Hindlimb muscle (tissue), 1 donor: ENCODE results near the gene SIGLEC1. TPM values are rescaled to one million over a fixed set of nuclear protein-coding genes. Genes with fewer than 3 reads are reported as not detected.

Source experiments
- DNase-seq: peaks from one replicate; pipeline ENCODE4 v3.0.0-alpha.2; 2013
- polyA plus RNA-seq: library from polyadenylated mRNA; unstranded; fragments of 120-200 nt; gene quantifications from one replicate; pipeline ENCODE4 v1.2.1, GENCODE V29; 2013; ENCODE audit not compliant: insufficient read length

SIGLEC1 gene
- polyA plus RNA-seq, 1 donor = 4.6 TPM

- no peak for DNase-seq
Measured at GRCh38 chr20:3698591-3699001, 13.8 kb downstream of the SIGLEC1 start.

DNA sequence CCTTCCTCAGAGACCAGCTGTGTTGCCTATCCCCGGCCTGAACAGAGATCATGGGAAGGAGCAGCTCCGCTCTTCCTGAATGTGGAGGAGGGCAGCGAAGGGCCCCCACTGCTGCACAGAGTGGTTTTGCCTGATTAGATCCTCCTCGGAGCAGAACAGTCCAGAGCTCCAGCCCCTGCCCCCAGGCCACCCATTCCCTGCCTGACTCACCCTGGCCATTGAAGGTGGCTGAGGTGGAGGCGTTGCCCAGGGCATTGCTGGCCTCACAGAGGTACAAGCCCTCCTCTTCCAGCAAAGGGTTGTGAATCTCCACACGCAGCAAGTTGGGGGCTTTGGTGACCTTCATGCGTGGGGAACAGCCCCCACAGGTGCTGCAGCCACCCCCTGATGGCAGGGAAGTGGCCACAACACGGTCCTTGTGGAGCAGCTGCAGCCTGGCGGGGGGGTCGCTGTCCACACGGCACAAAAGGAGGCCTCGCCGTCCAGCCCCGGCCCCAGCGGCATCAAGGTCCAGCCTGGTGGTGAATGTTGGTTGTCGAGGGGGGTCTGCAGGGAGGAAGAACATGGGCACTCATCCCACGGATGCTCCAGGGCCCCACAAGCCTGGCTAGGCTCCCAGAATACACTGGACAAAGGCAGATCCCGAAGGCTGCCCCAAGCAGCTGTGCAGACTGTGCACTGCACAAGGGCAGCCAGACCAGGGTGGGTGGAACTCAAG is 14.7 kb downstream of the SIGLEC1 start:
- no peak for DNase-seq

DNA sequence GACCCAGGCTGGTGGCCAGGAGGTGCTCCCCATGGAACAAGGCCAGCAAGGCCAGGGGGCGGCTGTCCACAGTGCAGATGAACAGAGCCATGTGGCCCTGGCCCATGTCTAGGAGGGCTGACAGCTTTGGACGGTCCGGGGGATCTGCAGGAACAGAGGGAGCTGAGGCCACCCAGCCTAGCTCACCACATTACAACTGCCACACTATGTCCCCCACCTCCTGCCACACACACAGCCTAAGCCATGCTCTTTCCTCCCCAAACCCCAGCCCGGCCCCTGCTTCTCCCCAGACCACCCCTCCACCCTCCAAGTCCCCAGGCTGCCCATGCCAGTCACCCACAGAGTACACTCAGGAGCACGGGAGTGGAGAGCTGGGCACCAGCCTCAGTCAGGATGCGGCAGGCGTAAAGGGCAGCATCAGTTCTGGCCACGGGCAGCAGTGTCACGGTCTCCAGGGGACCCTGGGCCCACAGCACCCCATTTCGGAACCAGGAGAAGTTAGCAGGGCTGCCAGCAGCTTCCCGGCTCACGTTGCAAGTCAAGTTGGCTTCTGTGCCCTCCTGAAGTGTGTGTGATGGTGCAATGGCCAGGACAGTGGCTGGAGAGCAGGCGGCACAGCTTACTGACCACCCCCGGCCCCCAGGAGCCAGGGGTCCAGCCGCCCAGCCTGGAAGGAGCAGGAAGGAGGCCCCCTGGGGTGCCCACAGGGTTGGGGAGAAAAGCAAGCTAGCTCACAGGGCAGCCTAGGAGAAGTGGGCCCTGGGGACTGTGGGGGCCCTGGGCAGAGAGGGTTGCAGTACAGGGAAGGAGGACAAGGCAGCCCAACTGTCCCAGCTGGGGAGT is 15.4 kb downstream of the SIGLEC1 start:
- DNase-seq = no peak

DNA sequence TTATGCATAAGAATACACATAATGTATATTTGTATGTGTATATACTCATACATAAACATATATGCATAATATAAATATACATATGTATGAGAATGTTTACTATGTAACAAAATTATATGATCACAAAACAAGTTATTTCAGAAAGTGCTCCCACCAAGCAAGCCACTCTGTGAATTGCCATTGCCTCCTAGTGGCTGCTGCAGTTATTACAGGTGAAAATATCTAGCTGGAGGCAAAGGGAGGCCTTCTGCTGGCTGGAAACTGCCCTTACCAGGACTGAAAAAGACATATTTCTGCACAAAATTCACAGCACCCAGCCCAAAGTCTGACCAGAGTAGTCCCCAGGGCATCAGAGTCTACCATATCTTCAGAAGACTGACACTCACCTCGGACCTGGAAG is 16.2 kb downstream of the SIGLEC1 start:
- DNase-seq = no peak

- DNase-seq = no peak
Measured at GRCh38 chr20:3694864-3695263, 17.5 kb downstream of the SIGLEC1 start.

GRCh38 chr20:3693376-3693775 is 19.0 kb downstream of the SIGLEC1 start:
- no peak for DNase-seq

GRCh38 chr20:3692706-3693294 is 19.6 kb downstream of the SIGLEC1 start:
- DNase-seq = no peak

DNA sequence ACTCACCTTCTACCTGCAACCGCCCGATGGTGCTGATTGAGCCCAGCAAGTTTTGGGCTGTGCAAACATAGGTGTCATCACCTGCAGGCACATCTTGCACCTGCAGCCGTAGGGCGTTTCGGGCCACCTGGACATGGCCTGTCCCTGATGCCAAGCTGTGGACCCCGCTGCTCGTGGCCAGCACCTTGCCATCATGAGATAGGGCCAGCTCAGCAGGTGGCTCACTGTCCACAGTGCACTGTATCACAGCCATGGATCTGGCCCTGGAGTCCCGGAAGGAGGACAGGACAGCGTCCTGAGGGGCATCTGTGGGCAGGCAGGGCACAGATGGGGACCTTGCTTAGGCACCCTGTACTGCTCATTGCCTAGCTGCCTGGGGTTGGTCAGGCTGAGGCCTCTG is 20.5 kb downstream of the SIGLEC1 start:
- no peak for DNase-seq

DNA sequence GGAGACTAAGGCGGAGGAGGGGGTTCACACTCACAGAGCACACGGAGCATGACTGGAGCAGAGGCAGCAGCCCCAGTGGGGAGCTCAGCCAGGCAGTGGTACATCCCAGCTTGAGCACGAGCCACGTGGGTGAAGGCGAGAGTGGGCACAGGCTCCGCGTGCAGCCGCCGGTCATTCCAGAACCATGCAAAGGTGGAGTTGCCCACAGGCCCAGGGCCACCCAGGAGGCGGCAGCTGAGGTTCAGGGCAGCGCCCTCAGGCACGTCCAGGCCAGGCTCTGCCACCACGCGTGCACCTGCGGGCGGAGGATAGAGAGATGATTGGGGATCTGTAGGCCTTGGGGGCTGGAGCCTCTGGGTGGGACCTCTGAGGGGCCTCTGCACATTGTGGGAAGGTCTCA is 21.1 kb downstream of the SIGLEC1 start:
- no peak for DNase-seq

DNA sequence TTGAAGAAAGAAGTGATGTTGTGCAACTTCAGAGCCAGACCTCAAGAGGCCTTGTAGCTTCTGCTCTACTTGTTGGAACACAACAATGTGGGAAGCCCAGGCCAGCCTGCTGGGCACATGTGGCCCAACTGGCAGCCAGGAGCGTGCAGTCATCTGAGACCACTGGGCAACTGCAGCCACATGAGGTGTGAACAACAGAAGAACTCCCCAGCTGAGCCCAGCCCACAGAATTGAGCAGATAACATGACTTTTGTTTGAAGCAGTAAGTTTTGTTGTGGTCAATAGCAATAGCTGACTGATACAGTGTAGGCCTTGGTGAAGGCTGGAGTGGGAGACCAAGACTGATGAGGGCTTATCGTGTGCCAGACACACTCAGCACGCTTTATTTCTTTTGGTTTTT is 22.0 kb downstream of the SIGLEC1 start:
- DNase-seq = no peak

- no peak for DNase-seq
Measured at GRCh38 chr20:3689978-3690377, 22.4 kb downstream of the SIGLEC1 start.

DNA sequence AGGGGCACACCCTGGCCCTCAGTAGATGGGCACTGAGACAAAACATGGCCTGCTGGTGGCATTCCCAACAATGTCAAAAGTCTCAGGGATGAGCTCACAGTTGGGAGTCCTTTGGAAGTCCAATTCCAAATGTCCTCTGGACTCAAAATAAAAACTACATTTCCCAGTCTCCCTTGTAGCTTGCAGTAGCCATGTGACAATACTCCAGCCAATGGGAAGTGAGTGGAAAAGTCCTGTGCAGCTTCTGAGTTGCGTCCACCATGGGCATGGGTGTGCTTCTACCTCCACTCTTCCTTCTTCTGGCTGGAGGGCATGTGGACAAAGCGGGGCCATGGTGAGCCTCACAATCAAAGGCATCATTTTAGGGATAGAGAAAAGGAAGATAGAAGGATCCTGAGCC is 24.7 kb downstream of the SIGLEC1 start:
- peak; percentile 59 for DNase-seq

DNA sequence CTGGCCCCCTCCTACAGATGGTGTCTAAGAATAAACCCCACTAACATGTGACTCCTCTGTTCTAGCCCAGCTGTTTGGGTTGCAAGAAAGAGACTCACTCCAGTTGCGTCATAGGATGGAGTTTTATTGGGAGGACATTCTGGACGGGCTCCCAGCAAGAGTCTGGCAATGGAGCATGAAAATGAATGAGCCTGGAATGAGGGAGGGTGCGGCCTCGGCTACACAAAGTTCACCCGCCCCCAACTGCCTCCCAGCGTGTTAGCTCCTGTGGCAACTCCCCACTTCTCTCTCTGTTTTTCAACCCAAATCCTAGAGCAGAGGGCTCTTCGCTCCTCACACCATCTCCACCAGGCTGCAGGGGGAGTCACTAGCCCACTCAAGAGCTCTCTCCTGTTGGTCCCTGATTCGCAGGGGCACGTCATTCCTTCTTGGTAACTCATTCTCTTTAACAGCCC is 25.5 kb downstream of the SIGLEC1 start:
- DNase-seq = peak; percentile 93

DNA sequence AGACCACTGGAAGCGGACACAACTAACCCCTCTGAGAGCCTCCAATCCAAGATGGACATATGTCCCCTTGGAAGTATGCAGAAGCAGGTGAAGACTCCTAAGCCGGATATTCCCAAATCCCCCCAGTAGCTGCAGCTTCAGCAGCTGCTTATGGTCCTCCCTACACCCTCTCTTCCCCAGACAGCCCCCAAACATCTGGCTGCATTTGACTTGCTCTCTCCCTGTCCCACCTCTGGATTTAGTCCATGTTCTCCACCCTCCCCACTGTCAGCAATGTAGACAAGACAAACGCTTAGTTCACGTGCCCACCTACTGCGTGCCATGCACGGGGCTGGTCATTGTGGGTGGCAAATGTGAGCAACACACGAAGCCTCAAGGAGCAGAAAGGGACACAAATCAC is 26.0 kb downstream of the SIGLEC1 start:
- no peak for DNase-seq

DNA sequence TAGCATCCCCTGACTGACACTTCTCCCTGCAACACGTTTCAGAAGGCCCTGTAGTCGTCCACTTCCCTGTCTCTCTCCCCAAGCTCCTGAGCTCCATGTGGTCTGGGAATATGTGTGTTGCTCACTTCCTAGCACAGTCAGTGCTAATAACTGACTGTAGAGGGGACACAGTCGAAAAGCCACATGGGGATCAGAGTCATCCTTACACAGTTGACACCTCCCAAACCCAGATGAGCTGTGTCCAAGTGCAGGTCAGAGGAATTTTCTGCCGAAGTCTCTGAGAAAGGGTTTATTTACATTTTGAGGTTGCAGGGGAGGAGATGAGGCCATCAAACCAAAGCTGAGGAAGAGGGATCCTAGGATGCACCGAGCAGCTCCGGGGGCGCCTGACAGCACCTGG is 27.1 kb downstream of the SIGLEC1 start:
- no peak for DNase-seq

DNA sequence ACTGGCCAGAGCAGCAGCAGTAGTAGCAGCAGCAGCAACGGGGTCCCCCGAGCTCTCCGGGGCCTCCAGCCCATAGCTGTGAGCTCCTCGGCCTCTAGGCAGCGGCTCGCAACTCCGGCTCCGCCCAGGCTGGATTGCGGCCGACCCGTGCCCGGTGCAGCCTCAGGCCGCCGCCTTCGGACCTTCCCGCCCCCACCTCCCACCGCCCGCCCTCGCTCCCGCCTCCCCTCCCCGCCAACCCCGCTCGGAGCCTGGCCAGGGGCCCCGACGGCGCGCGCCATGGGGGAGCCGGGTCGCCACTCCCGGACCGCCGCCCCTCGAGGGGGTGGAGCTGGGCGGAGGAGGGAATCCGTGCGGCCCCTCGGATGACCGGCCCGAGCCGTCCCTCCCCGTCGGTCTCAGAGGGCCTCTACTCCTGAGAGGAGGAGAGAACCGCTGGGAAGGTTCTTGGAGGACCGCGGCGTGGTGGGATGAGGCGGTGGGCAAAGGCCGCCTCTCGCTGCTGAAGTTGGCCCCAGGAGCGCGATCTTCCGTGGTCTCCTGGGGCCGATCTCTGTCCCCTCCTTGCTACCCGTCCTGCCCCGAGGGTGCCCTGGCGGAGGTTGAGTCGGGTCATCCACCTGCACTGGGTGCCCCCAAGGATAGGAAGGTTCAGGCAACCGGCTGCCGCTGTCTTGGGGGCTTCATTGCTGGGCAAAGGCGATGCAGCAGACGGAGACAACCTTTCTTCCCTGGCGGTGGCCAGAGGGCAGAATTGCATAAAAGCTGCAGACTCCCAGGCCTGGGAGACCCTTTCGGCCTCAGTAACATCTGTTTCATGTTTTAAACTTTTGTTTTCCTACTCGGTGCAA is 30.2 kb downstream of the SIGLEC1 start, which contains the start of gene ADAM33:
Gene ADAM33, minus strand, starts transcription at position 80 of the 851 bp plus-strand sequence. Its CDS starts 6 bp downstream, at position 74.
- no peak for DNase-seq

DNA sequence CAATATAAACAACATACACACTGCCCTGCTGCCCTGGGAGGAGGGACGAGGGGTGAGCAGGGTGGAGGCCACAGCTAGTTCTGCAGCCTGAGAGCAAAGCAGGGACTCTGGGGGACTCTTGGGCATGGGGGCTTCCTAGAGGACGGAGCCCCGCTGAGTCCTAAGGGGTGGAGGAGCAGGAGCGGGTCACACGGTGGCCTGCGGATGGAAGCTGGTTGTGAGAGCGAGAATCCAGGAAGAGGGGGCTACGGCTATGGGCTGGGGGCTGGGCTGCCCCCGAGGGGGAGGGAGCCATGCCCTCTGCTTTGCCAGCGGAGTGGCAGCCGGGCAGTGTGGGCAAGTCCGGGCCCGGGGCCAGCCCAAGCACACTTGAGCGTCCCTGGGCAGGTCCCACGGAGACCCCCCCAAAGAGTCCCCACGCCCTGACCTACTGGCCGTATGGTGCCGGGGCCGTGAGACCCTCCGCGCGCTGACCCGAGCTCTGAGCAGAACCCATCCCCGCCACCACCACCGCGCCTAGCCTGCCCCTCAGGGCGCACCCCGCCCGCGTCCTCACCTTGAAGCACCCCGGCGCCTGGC is 31.0 kb downstream of the SIGLEC1 start:
- no peak for DNase-seq

DNA sequence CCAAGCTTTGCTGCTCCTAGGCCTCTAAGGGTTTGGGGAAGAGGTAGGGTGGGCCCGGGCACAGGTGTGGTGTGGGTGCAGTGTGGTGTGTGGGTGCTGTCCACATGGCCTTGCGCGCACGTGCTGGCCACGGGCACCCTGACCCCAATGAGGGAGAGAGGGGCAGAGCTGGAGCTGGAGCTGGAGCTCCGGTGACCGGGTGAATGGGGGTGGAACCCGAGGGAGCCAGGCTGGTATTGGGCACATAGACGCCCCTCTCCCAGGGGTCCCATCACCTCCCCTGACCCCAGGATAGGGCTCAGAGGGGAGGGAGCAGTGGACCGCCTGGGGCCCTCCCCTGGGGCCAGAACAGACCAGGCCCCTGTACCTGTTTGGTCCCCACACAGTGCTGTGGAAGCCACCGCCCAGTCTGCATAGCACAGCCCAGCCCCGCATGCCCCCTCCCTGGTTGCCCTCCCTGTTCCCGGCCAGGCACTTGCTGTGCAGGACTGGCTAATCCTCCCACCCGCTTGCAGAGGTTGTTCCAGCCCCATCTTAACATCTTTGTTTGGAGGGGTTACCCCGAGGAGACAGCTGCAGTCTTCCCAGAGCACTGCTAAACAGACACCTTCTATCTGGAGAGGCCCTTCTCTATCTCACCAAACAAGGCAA is 31.6 kb downstream of the SIGLEC1 start:
- DNase-seq = no peak

DNA sequence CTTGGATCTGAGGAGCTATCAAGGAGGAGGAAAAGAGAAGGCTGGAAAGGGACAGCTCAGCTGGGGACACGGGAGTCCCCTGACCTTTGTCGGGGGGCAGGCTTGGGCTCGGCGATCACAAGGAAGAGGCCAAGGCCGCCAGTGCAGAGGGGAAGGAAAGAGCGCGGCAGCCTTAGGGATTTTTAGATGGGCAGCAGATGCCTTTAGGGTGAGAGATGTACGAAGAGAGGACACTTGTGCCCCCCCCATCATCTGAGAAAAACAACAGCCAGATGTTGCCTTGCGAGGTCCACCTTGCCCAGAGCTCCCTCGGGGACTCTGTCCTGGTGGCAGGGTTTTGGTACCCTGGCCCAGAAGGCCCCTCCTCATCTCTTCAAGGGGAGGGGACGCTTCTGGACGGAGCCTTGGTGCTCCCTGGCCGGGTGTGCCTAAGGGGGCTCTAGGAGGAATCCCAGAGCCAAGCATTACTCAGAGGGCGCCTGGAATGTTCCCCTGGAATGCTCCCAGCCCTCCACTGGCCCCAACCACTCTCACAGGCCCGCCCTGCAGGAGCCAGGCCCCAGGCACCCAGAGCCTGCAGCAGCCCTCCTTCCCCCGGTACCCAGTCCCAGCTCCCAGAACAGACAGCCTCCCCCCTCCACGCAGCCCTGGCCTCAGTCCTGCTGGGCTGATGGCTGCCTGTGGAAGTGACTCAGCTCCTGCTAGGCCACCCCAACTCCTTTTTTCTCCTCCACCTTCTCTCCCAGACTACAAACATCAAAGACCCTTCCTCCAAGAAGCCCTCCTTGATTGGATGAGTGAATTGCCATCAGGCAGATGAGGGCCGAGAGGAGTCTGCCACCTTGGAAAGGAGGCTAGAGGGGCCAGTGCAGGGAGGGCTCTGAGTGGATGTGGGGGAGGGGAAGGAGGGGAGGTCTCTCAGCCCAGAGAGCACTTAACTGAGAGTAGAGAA is 32.4 kb downstream of the SIGLEC1 start:
- no peak for DNase-seq
